ENCODE results near the gene TCEA3. TPM values are rescaled to one million over a fixed set of nuclear protein-coding genes. Genes with fewer than 3 reads are reported as not detected.

Gene TCEA3
- total and polyA plus RNA-seq, 7 donors = 26.9 to 222 (median 66.2) TPM

- H3K4me1 ChIP-seq = peaks cover 0 to 26% (median 20%) of the 10 kb centered on the region in 4 donors
- TF ChIP-seq, protein P1, sequence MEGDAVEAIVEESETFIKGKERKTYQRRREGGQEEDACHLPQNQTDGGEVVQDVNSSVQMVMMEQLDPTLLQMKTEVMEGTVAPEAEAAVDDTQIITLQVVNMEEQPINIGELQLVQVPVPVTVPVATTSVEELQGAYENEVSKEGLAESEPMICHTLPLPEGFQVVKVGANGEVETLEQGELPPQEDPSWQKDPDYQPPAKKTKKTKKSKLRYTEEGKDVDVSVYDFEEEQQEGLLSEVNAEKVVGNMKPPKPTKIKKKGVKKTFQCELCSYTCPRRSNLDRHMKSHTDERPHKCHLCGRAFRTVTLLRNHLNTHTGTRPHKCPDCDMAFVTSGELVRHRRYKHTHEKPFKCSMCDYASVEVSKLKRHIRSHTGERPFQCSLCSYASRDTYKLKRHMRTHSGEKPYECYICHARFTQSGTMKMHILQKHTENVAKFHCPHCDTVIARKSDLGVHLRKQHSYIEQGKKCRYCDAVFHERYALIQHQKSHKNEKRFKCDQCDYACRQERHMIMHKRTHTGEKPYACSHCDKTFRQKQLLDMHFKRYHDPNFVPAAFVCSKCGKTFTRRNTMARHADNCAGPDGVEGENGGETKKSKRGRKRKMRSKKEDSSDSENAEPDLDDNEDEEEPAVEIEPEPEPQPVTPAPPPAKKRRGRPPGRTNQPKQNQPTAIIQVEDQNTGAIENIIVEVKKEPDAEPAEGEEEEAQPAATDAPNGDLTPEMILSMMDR (IDR thresholded peaks at IDR 0.05) = no peak
- TF ChIP-seq POLR2A (IDR thresholded peaks at IDR 0.05) (no peak), EP300 (IDR thresholded peaks at IDR 0.05) (no peak), POLR2AphosphoS5 (IDR thresholded peaks at IDR 0.05) (no peak)
- DNase-seq = no peak
- intact Hi-C loops (cut with DNase I) = loop anchor here (10.0 kb wide), 1 partner anchor 227 kb away; no protein-coding TSS in a partner anchor
- H3K4me3 ChIP-seq = no peak overlapping the region
- no peaks in the 10 kb centered on the region for H3K27me3 ChIP-seq
- H3K27ac ChIP-seq = peak overlapping the region in 3 of 4 donors; percentile 40 to 74 (median 52)
- peaks cover 0 to 30% (median 4%) of the 10 kb centered on the region in 4 donors for H3K36me3 ChIP-seq
- 87% methylated on average over 6 of the region's 6 CpGs for WGBS, 2 donors
- H3K9me3 ChIP-seq = no peaks in the 10 kb centered on the region
Measured at GRCh38 chr1:23401313-23401712, 23.2 kb downstream of the TCEA3 start.

GRCh38 chr1:23400324-23401114 is 24.0 kb downstream of the TCEA3 start:
- peaks cover 0 to 26% (median 4%) of the 10 kb centered on the region in 4 donors for H3K36me3 ChIP-seq
- H3K4me1 ChIP-seq = peaks cover 0 to 32% (median 22%) of the 10 kb centered on the region in 4 donors
- TF ChIP-seq POLR2A (IDR thresholded peaks at IDR 0.05) (no peak), POLR2AphosphoS5 (IDR thresholded peaks at IDR 0.05) (no peak), EP300 (IDR thresholded peaks at IDR 0.05) (no peak)
- TF ChIP-seq, protein P1 (IDR thresholded peaks at IDR 0.05) = no peak
- peak; percentile 83 for DNase-seq
- peak overlapping the region; percentile 40 to 74 (median 48) for H3K27ac ChIP-seq
- 91 to 94% methylated on average over 5 of the region's 5 CpGs for WGBS, 2 donors
- H3K27me3 ChIP-seq = no peaks in the 10 kb centered on the region
- no peaks in the 10 kb centered on the region for H3K9me3 ChIP-seq
- intact Hi-C loops (cut with DNase I) = loop anchor here (10.0 kb wide), 1 partner anchor 226 kb away; no protein-coding TSS in a partner anchor
- H3K4me3 ChIP-seq = no peak overlapping the region

DNA sequence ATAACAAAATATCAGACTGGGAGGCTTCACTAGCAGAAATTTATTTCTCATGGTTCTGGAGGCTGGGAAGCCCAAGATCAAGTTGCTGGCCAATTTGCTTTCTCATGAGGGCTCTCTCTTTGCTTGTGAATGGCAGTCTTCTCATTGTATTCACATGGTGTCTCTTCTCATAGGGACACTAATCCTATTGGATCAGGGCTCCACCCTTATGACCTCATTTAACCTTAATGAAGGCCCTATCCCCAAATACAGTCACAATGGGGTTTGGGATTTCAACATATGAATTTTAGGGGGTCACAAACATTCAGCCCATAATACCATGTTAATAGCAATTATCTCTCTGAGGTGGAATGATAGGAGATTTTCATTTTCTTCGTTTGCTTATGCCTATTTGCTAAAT is 25.3 kb downstream of the TCEA3 start:
- Histone ChIP-seq H3K4me1 (peaks cover 0 to 39% (median 30%) of the 10 kb centered on the region in 4 donors), H3K27me3 (no peaks in the 10 kb centered on the region), H3K36me3 (peaks cover 0 to 18% (median 4%) of the 10 kb centered on the region in 4 donors), H3K4me3 (no peak overlapping the region), H3K27ac (no peak overlapping the region), H3K9me3 (no peaks in the 10 kb centered on the region)
- intact Hi-C loops (cut with DNase I) = no loop called here
- no peak for TF ChIP-seq POLR2A (IDR thresholded peaks at IDR 0.05)
- no peak for TF ChIP-seq EP300 (IDR thresholded peaks at IDR 0.05)
- TF ChIP-seq, protein P1 (IDR thresholded peaks at IDR 0.05) = no peak
- 88 to 95% methylated on average over 1 of the region's 1 CpG for WGBS, 2 donors
- no peak for DNase-seq

DNA sequence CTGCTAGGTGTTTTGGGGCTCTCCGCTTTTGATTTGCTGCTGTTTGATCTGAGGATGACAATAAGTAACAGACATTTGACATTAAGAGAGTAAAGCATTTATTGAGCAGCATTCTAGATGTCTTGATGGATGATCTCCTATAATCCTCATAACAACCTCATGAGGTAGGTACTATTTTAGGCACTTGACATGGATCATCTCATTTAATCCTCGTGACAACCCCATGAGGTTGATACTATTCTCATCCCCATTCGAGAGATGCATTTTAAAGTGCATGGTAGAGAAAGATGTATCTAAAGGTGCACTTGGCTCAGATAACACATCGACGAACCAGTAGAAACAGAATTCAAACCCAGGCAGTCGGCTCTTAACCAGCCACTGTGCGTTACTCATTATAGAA is 26.6 kb downstream of the TCEA3 start:
- no peak overlapping the region for H3K27ac ChIP-seq
- DNase-seq = no peak
- H3K9me3 ChIP-seq = no peaks in the 10 kb centered on the region
- H3K36me3 ChIP-seq = peaks cover 0 to 18% (median 4%) of the 10 kb centered on the region in 4 donors
- 95 to 96% methylated on average over 7 of the region's 7 CpGs for WGBS, 2 donors
- H3K4me3 ChIP-seq = no peak overlapping the region
- TF ChIP-seq EP300 (IDR thresholded peaks at IDR 0.05) (no peak), POLR2AphosphoS5 (IDR thresholded peaks at IDR 0.05) (no peak), POLR2A (IDR thresholded peaks at IDR 0.05) (no peak)
- TF ChIP-seq, protein P1 (IDR thresholded peaks at IDR 0.05) = no peak
- intact Hi-C loops (cut with DNase I) = no loop called here
- peaks cover 0 to 39% (median 29%) of the 10 kb centered on the region in 4 donors for H3K4me1 ChIP-seq
- no peaks in the 10 kb centered on the region for H3K27me3 ChIP-seq

Data from sigmoid colon (tissue), 7 donors.